ENCODE data around the gene PECR.

PECR gene

GRCh38 chr2:216081487-216082116 is at the start of gene PECR, which contains the start of gene TMEM169:
TSS of gene PECR (minus strand) at chr2:216081809. CDS start at chr2:216081741, 68 bp downstream.
TSS of gene TMEM169 (plus strand) at chr2:216081919. CDS start at chr2:216095964, 14,045 bp downstream.
- DNase-seq, result peak; percentile 69

GRCh38 chr2:216130346-216130971 is 48.9 kb upstream of the PECR start:
- no peak for DNase-seq

GRCh38 chr2:216126943-216127342 is 45.3 kb upstream of the PECR start:
- DNase-seq, result no peak

- DNase-seq, result no peak
Measured at GRCh38 chr2:216121255-216121654, 39.6 kb upstream of the PECR start.

- no peak for DNase-seq
Measured at GRCh38 chr2:216119986-216120385, 38.4 kb upstream of the PECR start.

- DNase-seq, result no peak
Measured at GRCh38 chr2:216119146-216119545, 37.5 kb upstream of the PECR start.

- DNase-seq, result no peak
Measured at GRCh38 chr2:216118474-216118873, 36.9 kb upstream of the PECR start.

- peak; percentile 6 for DNase-seq
Measured at GRCh38 chr2:216117561-216118340, 36.1 kb upstream of the PECR start.

- no peak for DNase-seq
Measured at GRCh38 chr2:216116418-216116817, 34.8 kb upstream of the PECR start.

GRCh38 chr2:216114714-216115531 is 33.3 kb upstream of the PECR start:
- peak; percentile 99 for DNase-seq

- DNase-seq, result no peak
Measured at GRCh38 chr2:216114382-216114713, 32.7 kb upstream of the PECR start.

- DNase-seq, result peak; percentile 39
Measured at GRCh38 chr2:216113572-216113971, 32.0 kb upstream of the PECR start.

GRCh38 chr2:216112926-216113325 is 31.3 kb upstream of the PECR start:
- no peak for DNase-seq

GRCh38 chr2:216111122-216111521 is 29.5 kb upstream of the PECR start:
- DNase-seq, result no peak

- no peak for DNase-seq
Measured at GRCh38 chr2:216110620-216111019, 29.0 kb upstream of the PECR start.

GRCh38 chr2:216109962-216110614 is 28.5 kb upstream of the PECR start:
- DNase-seq, result peak; percentile 73

GRCh38 chr2:216108967-216109921 is 27.6 kb upstream of the PECR start, which contains the start of gene XRCC5:
TSS of gene XRCC5 (plus strand) at chr2:216109348. CDS start at chr2:216109437, 89 bp downstream.
- DNase-seq, result peak; percentile 98

- peak; percentile 41 for DNase-seq
Measured at GRCh38 chr2:216108310-216108966, 26.8 kb upstream of the PECR start.

GRCh38 chr2:216107760-216108159 is 26.2 kb upstream of the PECR start:
- no peak for DNase-seq

GRCh38 chr2:216107320-216107719 is 25.7 kb upstream of the PECR start:
- DNase-seq, result no peak

GRCh38 chr2:216104691-216105090 is 23.1 kb upstream of the PECR start:
- no peak for DNase-seq
